Endothelial cell of umbilical vein (primary cell): ENCODE measurements around the gene FGF5. TPM values are rescaled to one million over a fixed set of nuclear protein-coding genes. Genes with fewer than 3 reads are reported as not detected.

Experiments
- BruUV-seq: library from RNA; stranded (reverse); fragments of 400-500 nt; replicated peaks from 2 replicates; lab custom pipeline; 2021; lab: Mats Ljungman, UMichigan
- CTCF ChIA-PET: fragments of 300-600, 350-600 bp; sonication (Branson Sonifier 250); formaldehyde crosslinking; loops from one replicate; lab custom pipeline; 2021; ENCODE audit warnings: antibody characterized with exemption, inconsistent platforms; lab: Charles Lee
- POLR2A ChIA-PET: fragments of 300-600, 350-600 bp; sonication (Branson Sonifier 250); formaldehyde crosslinking; loops from one replicate; lab custom pipeline; 2021; ENCODE audit warnings: antibody characterized with exemption, inconsistent platforms; lab: Charles Lee
- DNase-seq: peaks from one replicate; pipeline ENCODE4 v3.0.0-alpha.2; 2011; ENCODE audit warnings: low read depth, low spot score
- FAIRE-seq: peaks from 2 replicates; lab custom pipeline; 2011; peaks lifted over from hg19 to GRCh38; lab: Jason Lieb, UNC
- H2AFZ ChIP-seq: 2 replicates; pipeline ENCODE4 v1.6.0; 2012; ENCODE audit warnings: low read depth, low read length, control low read depth, inconsistent platforms
- H3K27ac ChIP-seq: 2 replicates; pipeline ENCODE4 v1.5.1; 2011; ENCODE audit warnings: low read depth, mild to moderate bottlenecking, control low read depth, low read length, moderate library complexity; ENCODE audit not compliant: insufficient read depth
- H3K27me3 ChIP-seq, 2 experiments: 2 replicates each; pipeline versions ENCODE4 v1.6.0 to v1.6.1; 2011; ENCODE audit warnings: low read length in 2 of 2, mixed read lengths in 1 of 2; ENCODE audit not compliant: control insufficient read depth in 2 of 2, insufficient read depth in 2 of 2
- H3K36me3 ChIP-seq, 2 experiments: 2 replicates in 1 of 2; 3 replicates in 1 of 2; pipeline ENCODE4 v1.5.1; 2011; ENCODE audit warnings: low read length in 2 of 2, mild to moderate bottlenecking in 1 of 2, moderate library complexity in 1 of 2; ENCODE audit not compliant: control insufficient read depth in 2 of 2, insufficient read depth in 2 of 2; ENCODE audit errors: extremely low read depth in 1 of 2
- H3K4me1 ChIP-seq: 3 replicates; pipeline ENCODE4 v1.5.1; 2011; ENCODE audit warnings: mild to moderate bottlenecking, low read length; ENCODE audit not compliant: control insufficient read depth, insufficient read depth; ENCODE audit errors: extremely low read depth
- H3K4me2 ChIP-seq: 2 replicates; pipeline ENCODE4 v1.6.1; 2011; ENCODE audit warnings: low read length, control low read depth, mixed read lengths; ENCODE audit not compliant: insufficient read depth
- H3K4me3 ChIP-seq, 3 experiments: fragments of 200-600 bp in 1 of 3; sonication (generic), shearing (Covaris generic) in 1 of 3; replicated peaks in 1 of 3; 2 replicates each; pipeline ENCODE4 v1.5.1; 2011 to 2016; ENCODE audit warnings: control low read depth in 3 of 3, low read length in 3 of 3, mild to moderate bottlenecking in 2 of 3, inconsistent platforms in 1 of 3, low read depth in 1 of 3, moderate library complexity in 1 of 3; ENCODE audit not compliant: insufficient read depth in 1 of 3
- H3K79me2 ChIP-seq: 2 replicates; pipeline ENCODE4 v1.6.0; 2012; ENCODE audit warnings: low read length, inconsistent platforms; ENCODE audit not compliant: control insufficient read depth, insufficient read depth
- H3K9ac ChIP-seq: replicated peaks from 2 replicates; pipeline ENCODE3; 2011; ENCODE audit warnings: low read length, control low read depth; ENCODE audit not compliant: insufficient read depth; ENCODE audit errors: extremely low read depth
- H3K9me1 ChIP-seq: replicated peaks from 3 replicates; pipeline ENCODE4 v1.6.0; 2011; ENCODE audit warnings: mild to moderate bottlenecking, low read length; ENCODE audit not compliant: control insufficient read depth, insufficient read depth; ENCODE audit errors: extremely low read depth
- H3K9me3 ChIP-seq: replicated peaks from 2 replicates; pipeline ENCODE4 v1.5.1; 2012; ENCODE audit warnings: low read length, inconsistent platforms; ENCODE audit not compliant: control insufficient read depth, insufficient read depth
- H4K20me1 ChIP-seq: replicated peaks from 2 replicates; pipeline ENCODE3; 2011; ENCODE audit warnings: mild to moderate bottlenecking, low read length; ENCODE audit not compliant: control insufficient read depth, insufficient read depth; ENCODE audit errors: extremely low read depth
- CTCF ChIP-seq, 2 donors: IDR thresholded peaks; 1 replicate in 1 of 2; 2 replicates in 1 of 2; pipeline ENCODE4 v1.5.1; 2011; ENCODE audit warnings: low read length in 2 of 2, mild to moderate bottlenecking in 2 of 2, moderate library complexity in 2 of 2, control low read depth in 1 of 2, inconsistent platforms in 1 of 2, low read depth in 1 of 2; ENCODE audit not compliant: insufficient read depth in 1 of 2; ENCODE audit errors: extremely low read depth in 1 of 2
- EZH2 ChIP-seq: IDR thresholded peaks from 2 replicates; pipeline ENCODE4 v1.6.1; 2012; ENCODE audit warnings: borderline replicate concordance, low read depth, mild to moderate bottlenecking, moderate library complexity, low read length, inconsistent platforms; ENCODE audit not compliant: severe bottlenecking
- FOS ChIP-seq: IDR thresholded peaks from 2 replicates; pipeline ENCODE4 v1.6.1; 2011; ENCODE audit warnings: mild to moderate bottlenecking, low read length, moderate library complexity, borderline replicate concordance; ENCODE audit not compliant: insufficient read depth
- GATA2 ChIP-seq: IDR thresholded peaks from 2 replicates; pipeline ENCODE4 v1.7.0; 2011; ENCODE audit warnings: low read depth, mild to moderate bottlenecking, moderate library complexity, mixed read lengths, low read length; ENCODE audit not compliant: insufficient read length, insufficient read depth
- JUN ChIP-seq: IDR thresholded peaks from 2 replicates; pipeline ENCODE4 v1.6.1; 2011; ENCODE audit warnings: borderline replicate concordance, low read depth; ENCODE audit not compliant: insufficient read length, insufficient read depth
- MAX ChIP-seq: IDR thresholded peaks from 2 replicates; pipeline ENCODE4 v1.6.1; 2011; ENCODE audit not compliant: insufficient read depth, insufficient read length
- MYC ChIP-seq: IDR thresholded peaks from one replicate; pipeline ENCODE4 v1.6.1; 2011; ENCODE audit warnings: mild to moderate bottlenecking, low read depth, low read length
- POLR2A ChIP-seq: IDR thresholded peaks from 2 replicates; pipeline ENCODE4 v1.6.1; 2012; ENCODE audit warnings: low read depth, mild to moderate bottlenecking, control low read depth, low read length
- POLR2AphosphoS5 ChIP-seq: IDR thresholded peaks from 2 replicates; pipeline ENCODE4 v1.6.1; 2012; ENCODE audit warnings: low read depth, mild to moderate bottlenecking, control low read depth, low read length, moderate library complexity; ENCODE audit not compliant: insufficient read depth
- dilution Hi-C: fragments of 300-500 bp; cut with MboI; formaldehyde crosslinking; loops from one replicate; pipeline ENCODE4 v1.15.0; 2019; ENCODE audit warnings: low sequenced_read_pairs; ENCODE audit not compliant: extremely low pct_ligation_motif_present
- intact Hi-C: fragments of 100-400 bp; cut with micrococcal nuclease; formaldehyde crosslinking; loops from one replicate; pipeline ENCODE4 v1.10.0; 2022
- polyA plus RNA-seq, 4 experiments: library from polyadenylated mRNA; depleted of rRNA in 3 of 4; stranded (reverse) in 3 of 4; unstranded in 1 of 4; fragments of >200 nt; gene quantifications; 2 replicates each; pipeline versions ENCODE4 v1.2.1 to v1.2.3, GENCODE V29; 2011 to 2012; ENCODE audit warnings: missing spikeins in 1 of 4
- total RNA-seq: library from RNA; stranded (reverse); gene quantifications from 2 replicates; pipeline ENCODE4 v1.2.3, GENCODE V29; 2021

The FGF5 gene
- total and polyA plus RNA-seq, 2 donors (not counting 3 experiments of a cell fraction or from before 2014, with no cell fraction given) = 0.13 to 0.73 TPM

- no peak overlapping the region for H3K4me2 ChIP-seq
- H3K79me2 ChIP-seq = no peaks in the 10 kb centered on the region
- dilution Hi-C loops (no loop called here), intact Hi-C loops (no loop called here)
- H3K4me3 ChIP-seq = no peak overlapping the region
- CTCF ChIA-PET = interaction anchor here (0.9 to 3.1 kb wide), 6 partner anchors 13 to 64 kb away, joined by 3 to 10 read pairs (median 3); partner anchors contain the start of gene CFAP299
- POLR2A ChIA-PET = no interaction called here
- H3K9me3 ChIP-seq = no peaks in the 10 kb centered on the region
- no peak overlapping the region for H3K9ac ChIP-seq
- H3K9me1 ChIP-seq = no peaks in the 10 kb centered on the region
- TF ChIP-seq FOS = no peak
- no peak for TF ChIP-seq GATA2
- TF ChIP-seq MAX = no peak
- no peak for TF ChIP-seq POLR2A
- no peak for TF ChIP-seq MYC
- TF ChIP-seq POLR2AphosphoS5 = no peak
- no peak for TF ChIP-seq CTCF (IDR thresholded peaks at IDR 0.05; ENCODE audit: extremely low read depth in 1 of 2, insufficient read depth in 1 of 2, low read depth in 1 of 2, low read length in 2 of 2)
- no peak for TF ChIP-seq JUN
- no peak for TF ChIP-seq EZH2
- BruUV-seq = no TSS peak
- DNase-seq (no peak), FAIRE-seq (no peak)
- no peak overlapping the region for H2AFZ ChIP-seq
- peaks cover 32 to 72% of the 10 kb centered on the region in 2 experiments for H3K27me3 ChIP-seq
- peaks cover 4% of the 10 kb centered on the region for H3K4me1 ChIP-seq
- no peaks in the 10 kb centered on the region for H4K20me1 ChIP-seq
- no peak overlapping the region for H3K27ac ChIP-seq
- H3K36me3 ChIP-seq = no peaks in the 10 kb centered on the region
Measured at GRCh38 chr4:80271801-80272200, 5.3 kb downstream of the FGF5 start.
